Measurements from ENCODE around the gene IFNLR1.

DNA sequence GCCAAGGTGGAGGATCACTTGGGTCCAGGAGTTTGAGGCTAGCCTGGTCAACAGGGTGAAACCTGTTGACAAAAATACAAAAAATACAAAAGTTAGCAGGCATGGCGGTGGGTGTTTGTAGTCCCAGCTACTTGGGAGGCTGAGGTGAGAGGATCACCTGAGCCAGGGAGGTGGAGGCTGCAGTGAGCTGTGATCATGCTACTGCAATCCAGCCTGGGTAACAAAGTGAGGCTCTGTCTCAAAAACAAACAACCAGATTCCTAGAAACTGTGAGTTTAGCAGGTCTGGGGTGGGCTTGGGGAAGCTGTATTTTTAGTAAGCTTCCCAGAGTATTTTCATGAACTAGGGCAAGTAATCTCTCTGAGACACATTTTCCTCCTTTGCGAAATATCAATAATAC, 70.0 kb downstream of the IFNLR1 start:
- TF ChIP-seq, protein P1, sequence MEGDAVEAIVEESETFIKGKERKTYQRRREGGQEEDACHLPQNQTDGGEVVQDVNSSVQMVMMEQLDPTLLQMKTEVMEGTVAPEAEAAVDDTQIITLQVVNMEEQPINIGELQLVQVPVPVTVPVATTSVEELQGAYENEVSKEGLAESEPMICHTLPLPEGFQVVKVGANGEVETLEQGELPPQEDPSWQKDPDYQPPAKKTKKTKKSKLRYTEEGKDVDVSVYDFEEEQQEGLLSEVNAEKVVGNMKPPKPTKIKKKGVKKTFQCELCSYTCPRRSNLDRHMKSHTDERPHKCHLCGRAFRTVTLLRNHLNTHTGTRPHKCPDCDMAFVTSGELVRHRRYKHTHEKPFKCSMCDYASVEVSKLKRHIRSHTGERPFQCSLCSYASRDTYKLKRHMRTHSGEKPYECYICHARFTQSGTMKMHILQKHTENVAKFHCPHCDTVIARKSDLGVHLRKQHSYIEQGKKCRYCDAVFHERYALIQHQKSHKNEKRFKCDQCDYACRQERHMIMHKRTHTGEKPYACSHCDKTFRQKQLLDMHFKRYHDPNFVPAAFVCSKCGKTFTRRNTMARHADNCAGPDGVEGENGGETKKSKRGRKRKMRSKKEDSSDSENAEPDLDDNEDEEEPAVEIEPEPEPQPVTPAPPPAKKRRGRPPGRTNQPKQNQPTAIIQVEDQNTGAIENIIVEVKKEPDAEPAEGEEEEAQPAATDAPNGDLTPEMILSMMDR (IDR thresholded peaks at IDR 0.05), result no peak
- TF ChIP-seq POLR2A (IDR thresholded peaks at IDR 0.05), result no peak
- TF ChIP-seq EP300 (IDR thresholded peaks at IDR 0.05), result no peak
